Neural progenitor cell (in vitro differentiated cells): ENCODE data around the gene AMBRA1. TPM values are rescaled to one million over a fixed set of nuclear protein-coding genes. Genes with fewer than 3 reads are reported as not detected.

Experiments used
- DNase-seq: peaks from one replicate; pipeline ENCODE4 v3.0.0-alpha.2; 2016; ENCODE audit warnings: low spot score
- H2AFZ ChIP-seq: fragments of 200-600 bp; sonication (generic); replicated peaks from 2 replicates; pipeline ENCODE4 v1.6.1; 2016; ENCODE audit warnings: antibody characterized with exemption
- H3F3A ChIP-seq: fragments of 200-600 bp; sonication (generic); 2 replicates; pipeline ENCODE4 v1.6.1; 2016; ENCODE audit warnings: antibody characterized with exemption, low read depth
- H3K27ac ChIP-seq: fragments of 200-600 bp; sonication (generic); 2 replicates; pipeline ENCODE4 v1.5.1; 2016; ENCODE audit warnings: mild to moderate bottlenecking
- H3K27me3 ChIP-seq: fragments of 200-600 bp; sonication (generic); 2 replicates; pipeline ENCODE4 v1.6.1; 2016; ENCODE audit warnings: mild to moderate bottlenecking, moderate library complexity
- H3K36me3 ChIP-seq: fragments of 200-600 bp; sonication (generic); 2 replicates; pipeline ENCODE4 v1.5.1; 2016
- H3K4me1 ChIP-seq: fragments of 200-600 bp; sonication (generic); 2 replicates; pipeline ENCODE4 v1.6.1; 2016; ENCODE audit warnings: mixed run types
- H3K4me2 ChIP-seq: fragments of 200-600 bp; sonication (generic); 2 replicates; pipeline ENCODE4 v1.6.1; 2016
- H3K4me3 ChIP-seq: fragments of 200-600 bp; sonication (generic); 2 replicates; pipeline ENCODE4 v1.5.1; 2016
- H3K79me2 ChIP-seq: fragments of 200-600 bp; sonication (generic); 2 replicates; pipeline ENCODE4 v1.6.1; 2016; ENCODE audit warnings: low read depth
- H3K9ac ChIP-seq: fragments of 200-600 bp; sonication (generic); 2 replicates; pipeline ENCODE4 v1.6.1; 2016
- H3K9me3 ChIP-seq: fragments of 200-600 bp; sonication (generic); 2 replicates; pipeline ENCODE4 v1.5.1; 2016; ENCODE audit warnings: low read depth
- H4K20me1 ChIP-seq: fragments of 200-600 bp; sonication (generic); 2 replicates; pipeline ENCODE4 v1.6.1; 2016; ENCODE audit warnings: low read depth
- H3K27ac Mint-ChIP-seq: 3 replicates; pipeline ENCODE4 v1.8.0; 2021; ENCODE audit warnings: mixed read lengths
- H3K27me3 Mint-ChIP-seq: 2 replicates; pipeline ENCODE4 v1.8.0; 2022; ENCODE audit warnings: low read depth, mild to moderate bottlenecking, inconsistent platforms, moderate library complexity, mixed read lengths; ENCODE audit not compliant: insufficient read depth
- H3K36me3 Mint-ChIP-seq: 3 replicates; pipeline ENCODE4 v1.8.0; 2021; ENCODE audit warnings: mixed read lengths
- H3K4me1 Mint-ChIP-seq: 3 replicates; pipeline ENCODE4 v1.8.0; 2021; ENCODE audit warnings: mixed read lengths
- H3K4me3 Mint-ChIP-seq: 3 replicates; pipeline ENCODE4 v1.8.0; 2021; ENCODE audit warnings: mild to moderate bottlenecking, moderate library complexity, mixed read lengths
- H3K9me3 Mint-ChIP-seq: 3 replicates; pipeline ENCODE4 v1.8.0; 2020; ENCODE audit warnings: mixed read lengths
- CTCF ChIP-seq: fragments of 200-600 bp; sonication (generic); IDR thresholded peaks from 2 replicates; pipeline ENCODE4 v1.5.1; 2017; ENCODE audit warnings: antibody characterized with exemption, mild to moderate bottlenecking
- EZH2 ChIP-seq: fragments of 200-600 bp; sonication (generic); IDR thresholded peaks from 2 replicates; pipeline ENCODE4 v1.6.1; 2017; ENCODE audit warnings: antibody characterized with exemption, mild to moderate bottlenecking, moderate library complexity
- EZH2phosphoT487 ChIP-seq: fragments of 200-600 bp; sonication (generic); IDR thresholded peaks from 2 replicates; pipeline ENCODE4 v1.6.1; 2017; ENCODE audit warnings: antibody characterized with exemption
- total RNA-seq: library from RNA; depleted of rRNA; stranded (reverse); fragments of >200 nt; gene quantifications from 2 replicates; pipeline ENCODE4 v1.2.3, GENCODE V29; 2015; ENCODE audit warnings: low replicate concordance

Gene AMBRA1
- total RNA-seq, 1 donor from 2014 or later: 20.7 TPM

GRCh38 chr11:46378811-46379481 is 214.9 kb downstream of the AMBRA1 start:
- peaks cover 16% of the 10 kb centered on the region for H3K79me2 ChIP-seq
- peaks cover 22% of the 10 kb centered on the region for H3K4me1 ChIP-seq
- Mint-ChIP-seq H3K9me3 (no peaks in the 10 kb centered on the region), H3K4me3 (peak overlapping the region; percentile 72), H3K27ac (no peak overlapping the region), H3K4me1 (peaks cover 20% of the 10 kb centered on the region), H3K36me3 (peaks cover 16% of the 10 kb centered on the region), H3K27me3 (peaks cover 2% of the 10 kb centered on the region)
- no peak overlapping the region for H3K27ac ChIP-seq
- H2AFZ ChIP-seq: no peak overlapping the region
- peak overlapping the region; percentile 88 for H3K4me2 ChIP-seq
- H3F3A ChIP-seq: peaks cover 38% of the 10 kb centered on the region
- no peak overlapping the region for H3K4me3 ChIP-seq
- H3K9me3 ChIP-seq: no peaks in the 10 kb centered on the region
- no peak overlapping the region for H3K9ac ChIP-seq
- peaks cover 39% of the 10 kb centered on the region for H4K20me1 ChIP-seq
- no peak for DNase-seq
- H3K36me3 ChIP-seq: no peaks in the 10 kb centered on the region
- TF ChIP-seq CTCF (no peak), EZH2 (no peak), EZH2phosphoT487 (no peak)
- no peaks in the 10 kb centered on the region for H3K27me3 ChIP-seq

GRCh38 chr11:46378296-46378695 is 215.5 kb downstream of the AMBRA1 start:
- H3K27me3 ChIP-seq: no peaks in the 10 kb centered on the region
- H3K27ac ChIP-seq: no peak overlapping the region
- H3K36me3 ChIP-seq: no peaks in the 10 kb centered on the region
- no peak overlapping the region for H3K4me3 ChIP-seq
- H3K36me3 Mint-ChIP-seq: peaks cover 12% of the 10 kb centered on the region
- no peak overlapping the region for H3K4me2 ChIP-seq
- peaks cover 38% of the 10 kb centered on the region for H3F3A ChIP-seq
- peaks cover 2% of the 10 kb centered on the region for H3K27me3 Mint-ChIP-seq
- no peak overlapping the region for H3K4me3 Mint-ChIP-seq
- peaks cover 32% of the 10 kb centered on the region for H4K20me1 ChIP-seq
- no peak overlapping the region for H3K9ac ChIP-seq
- TF ChIP-seq EZH2: no peak
- no peak for TF ChIP-seq CTCF
- TF ChIP-seq EZH2phosphoT487: no peak
- H3K9me3 ChIP-seq: no peaks in the 10 kb centered on the region
- no peak overlapping the region for H2AFZ ChIP-seq
- no peaks in the 10 kb centered on the region for H3K9me3 Mint-ChIP-seq
- H3K4me1 ChIP-seq: peaks cover 18% of the 10 kb centered on the region
- no peak for DNase-seq
- H3K4me1 Mint-ChIP-seq: peaks cover 13% of the 10 kb centered on the region
- no peak overlapping the region for H3K27ac Mint-ChIP-seq
- H3K79me2 ChIP-seq: peaks cover 16% of the 10 kb centered on the region

DNA sequence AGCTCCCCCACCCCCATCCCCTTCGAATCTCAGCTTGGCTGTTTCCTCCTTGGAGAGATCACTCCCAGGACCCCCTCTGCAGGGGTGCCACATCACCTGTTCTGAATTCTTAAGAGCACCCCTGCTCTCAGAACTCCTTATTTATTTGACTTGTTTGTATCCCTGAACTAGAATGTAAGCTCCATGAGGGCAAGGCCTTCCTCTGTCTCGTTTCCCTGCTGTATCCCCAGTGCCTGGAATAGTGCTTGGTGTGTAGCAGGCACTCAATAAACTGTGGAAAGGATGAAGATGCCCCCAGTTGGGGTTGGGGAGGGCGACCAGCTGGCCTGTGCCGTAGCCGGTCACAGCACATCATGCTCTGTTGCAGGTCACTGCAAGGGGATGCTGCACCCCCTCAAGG is 216.0 kb downstream of the AMBRA1 start:
- TF ChIP-seq CTCF (no peak), EZH2 (no peak), EZH2phosphoT487 (no peak)
- Histone ChIP-seq H3K9me3 (no peaks in the 10 kb centered on the region), H3K27ac (no peak overlapping the region), H3K4me3 (no peak overlapping the region), H3K27me3 (no peaks in the 10 kb centered on the region), H3K9ac (no peak overlapping the region), H3K4me2 (no peak overlapping the region), H3K36me3 (no peaks in the 10 kb centered on the region), H3K79me2 (peaks cover 12% of the 10 kb centered on the region), H4K20me1 (peaks cover 28% of the 10 kb centered on the region), H3K4me1 (peaks cover 14% of the 10 kb centered on the region), H3F3A (peaks cover 36% of the 10 kb centered on the region), H2AFZ (no peak overlapping the region)
- H3K27ac Mint-ChIP-seq: no peak overlapping the region
- no peaks in the 10 kb centered on the region for H3K9me3 Mint-ChIP-seq
- H3K4me1 Mint-ChIP-seq: peaks cover 8% of the 10 kb centered on the region
- peaks cover 11% of the 10 kb centered on the region for H3K36me3 Mint-ChIP-seq
- no peak for DNase-seq
- H3K27me3 Mint-ChIP-seq: peaks cover 2% of the 10 kb centered on the region
- H3K4me3 Mint-ChIP-seq: peak overlapping the region; percentile 12
